HCT116 (cell line): Measurements from ENCODE around the gene ADGRV1. TPM values are rescaled to one million over a fixed set of nuclear protein-coding genes. Genes with fewer than 3 reads are reported as not detected.

ENCODE experiments used
- ATAC-seq: fragments of 200-7000 bp; cut with Tn5 transposase; 2 replicates; pipeline ENCODE4 v1.9.1; 2020; ENCODE audit warnings: mild to moderate bottlenecking, moderate library complexity
- BruUV-seq: library from RNA; stranded (reverse); fragments of 400-500 nt; replicated peaks from 2 replicates; lab custom pipeline; 2021; lab: Mats Ljungman, UMichigan
- CTCF ChIA-PET: fragments of 300-600 bp; sonication (Branson Sonifier 250); formaldehyde crosslinking; loops from one replicate; lab custom pipeline; 2021; ENCODE audit warnings: antibody characterized with exemption; lab: Charles Lee
- POLR2A ChIA-PET: fragments of 300-600, 350-600 bp; sonication (Branson Sonifier 250); formaldehyde crosslinking; loops from one replicate; lab custom pipeline; 2021; ENCODE audit warnings: antibody characterized with exemption; lab: Charles Lee
- RAD21 ChIA-PET, 2 experiments: fragments of 300-600 bp; sonication (Branson Sonifier 250); formaldehyde crosslinking; loops; one replicate each; lab custom pipeline; 2023; ENCODE audit warnings: low total read pairs in 2 of 2; ENCODE audit not compliant: uncharacterized antibody in 2 of 2, unreplicated experiment in 2 of 2, low non-redundant PET in 1 of 2; lab: Charles Lee
- DNase-seq: peaks from one replicate; pipeline ENCODE4 v3.0.0-alpha.2; 2010; ENCODE audit warnings: low read depth, low spot score
- H2AFZ ChIP-seq: fragments of 200-600 bp; shearing (Covaris generic), sonication (generic); 2 replicates; pipeline ENCODE4 v1.6.1; 2017; ENCODE audit warnings: low read depth, mixed run types, mixed read lengths, antibody characterized with exemption, low read length; ENCODE audit not compliant: poor library complexity, severe bottlenecking
- H3K27ac ChIP-seq: 2 replicates; pipeline ENCODE4 v1.5.1; 2012; ENCODE audit warnings: low read depth, low read length
- H3K27me3 ChIP-seq: fragments of 200-600 bp; sonication (generic); 2 replicates; pipeline ENCODE4 v1.6.1; 2016; ENCODE audit warnings: mixed run types, low read length, mixed read lengths; ENCODE audit not compliant: insufficient read depth
- H3K36me3 ChIP-seq, 2 experiments: fragments of 200-500 bp in 1 of 2; fragments of 200-600 bp in 1 of 2; sonication (Bioruptor generic) in 1 of 2; sonication (generic) in 1 of 2; 2 replicates each; pipeline versions ENCODE4 v1.5.1 to v1.6.1; 2014 to 2016; ENCODE audit warnings: low read length in 2 of 2, inconsistent platforms in 1 of 2, mixed read lengths in 1 of 2, mixed run types in 1 of 2; ENCODE audit not compliant: insufficient read depth in 2 of 2, control insufficient read depth in 1 of 2
- H3K4me1 ChIP-seq, 2 experiments: fragments of 200-600 bp in 1 of 2; sonication (generic) in 1 of 2; 2 replicates each; pipeline versions ENCODE4 v1.5.1 to v1.6.1; 2012 to 2017; ENCODE audit warnings: low read length in 2 of 2, inconsistent platforms in 1 of 2, mild to moderate bottlenecking in 1 of 2, mixed read lengths in 1 of 2, mixed run types in 1 of 2, moderate library complexity in 1 of 2; ENCODE audit not compliant: insufficient read depth in 2 of 2, control insufficient read depth in 1 of 2
- H3K4me2 ChIP-seq: fragments of 200-600 bp; sonication (generic); 2 replicates; pipeline ENCODE4 v1.6.1; 2017; ENCODE audit warnings: mixed run types, low read length, mixed read lengths
- H3K4me3 ChIP-seq, 2 experiments: fragments of 200-600 bp in 1 of 2; sonication (generic) in 1 of 2; replicated peaks in 1 of 2; 2 replicates each; pipeline ENCODE4 v1.5.1; 2011 to 2016; ENCODE audit warnings: low read length in 2 of 2, control low read depth in 1 of 2, low read depth in 1 of 2, mild to moderate bottlenecking in 1 of 2, mixed read lengths in 1 of 2, mixed run types in 1 of 2
- H3K79me2 ChIP-seq: fragments of 200-600 bp; sonication (generic); 2 replicates; pipeline ENCODE4 v1.6.1; 2017; ENCODE audit warnings: mild to moderate bottlenecking, mixed run types, low read length, moderate library complexity, mixed read lengths; ENCODE audit not compliant: insufficient read depth
- H3K9ac ChIP-seq: fragments of 200-600 bp; sonication (generic); 2 replicates; pipeline ENCODE4 v1.6.1; 2016; ENCODE audit warnings: low read length, mixed read lengths
- H3K9me2 ChIP-seq: fragments of 200-600 bp; sonication (generic), shearing (Covaris generic); 2 replicates; pipeline ENCODE4 v1.6.1; 2017; ENCODE audit warnings: mixed run types, mild to moderate bottlenecking, moderate library complexity; ENCODE audit not compliant: insufficient read depth
- H3K9me3 ChIP-seq, 2 experiments: fragments of 200-500 bp in 1 of 2; fragments of 200-600 bp in 1 of 2; sonication (Bioruptor generic) in 1 of 2; sonication (generic) in 1 of 2; 2 replicates each; pipeline ENCODE4 v1.6.1; 2014 to 2017; ENCODE audit warnings: low read length in 2 of 2, mixed read lengths in 2 of 2, inconsistent platforms in 1 of 2, low read depth in 1 of 2, mild to moderate bottlenecking in 1 of 2, mixed run types in 1 of 2, moderate library complexity in 1 of 2; ENCODE audit not compliant: control insufficient read depth in 1 of 2, insufficient read depth in 1 of 2
- H4K20me1 ChIP-seq: fragments of 200-600 bp; sonication (generic), shearing (Covaris generic); 2 replicates; pipeline ENCODE4 v1.6.1; 2017; ENCODE audit warnings: mixed run types, mild to moderate bottlenecking, moderate library complexity; ENCODE audit not compliant: insufficient read depth
- ATF3 ChIP-seq: IDR thresholded peaks from 2 replicates; pipeline ENCODE4 v1.6.1; 2012
- CEBPB ChIP-seq: IDR thresholded peaks from 2 replicates; pipeline ENCODE4 v1.6.1; 2012; ENCODE audit warnings: low read depth
- CTCF ChIP-seq, 3 experiments: fragments of 200-600 bp in 1 of 3; sonication (generic) in 1 of 3; IDR thresholded peaks in 2 of 3; conservative IDR thresholded peaks in 1 of 3; 2 replicates each; pipeline ENCODE4 v1.5.1; 2012 to 2017; ENCODE audit warnings: low read depth in 2 of 3, low read length in 2 of 3, antibody characterized with exemption in 1 of 3, borderline replicate concordance in 1 of 3, control low read depth in 1 of 3, mild to moderate bottlenecking in 1 of 3, mixed read lengths in 1 of 3, mixed run types in 1 of 3, moderate library complexity in 1 of 3; ENCODE audit not compliant: insufficient read depth in 1 of 3
- EGR1 ChIP-seq: IDR thresholded peaks from 2 replicates; pipeline ENCODE4 v1.6.1; 2012; ENCODE audit warnings: low read depth
- ELF1 ChIP-seq: IDR thresholded peaks from 2 replicates; pipeline ENCODE4 v1.6.1; 2012; ENCODE audit warnings: low read depth, borderline replicate concordance
- EZH2 ChIP-seq: fragments of 200-600 bp; sonication (generic); IDR thresholded peaks from 2 replicates; pipeline ENCODE4 v1.6.1; 2017; ENCODE audit warnings: antibody characterized with exemption, mixed run types
- FOSL1 ChIP-seq: IDR thresholded peaks from 2 replicates; pipeline ENCODE4 v1.6.1; 2012; ENCODE audit warnings: low read depth
- JUND ChIP-seq: IDR thresholded peaks from 2 replicates; pipeline ENCODE4 v1.6.1; 2012
- POLR2A ChIP-seq: IDR thresholded peaks from 2 replicates; pipeline ENCODE4 v1.7.0; 2011; ENCODE audit warnings: borderline replicate concordance; ENCODE audit not compliant: insufficient read depth, insufficient read length; ENCODE audit errors: extremely low read depth
- POLR2AphosphoS5 ChIP-seq: IDR thresholded peaks from 2 replicates; pipeline ENCODE4 v1.6.1; 2011; ENCODE audit warnings: mild to moderate bottlenecking, low read depth, low read length, moderate library complexity
- RAD21 ChIP-seq: IDR thresholded peaks from 2 replicates; pipeline ENCODE4 v1.6.1; 2012; ENCODE audit warnings: low read depth, mild to moderate bottlenecking
- REST ChIP-seq: IDR thresholded peaks from 2 replicates; pipeline ENCODE4 v1.6.1; 2012; ENCODE audit warnings: low read depth
- SIN3A ChIP-seq: IDR thresholded peaks from 2 replicates; pipeline ENCODE4 v1.6.1; 2012; ENCODE audit warnings: low read depth
- SP1 ChIP-seq: IDR thresholded peaks from 2 replicates; pipeline ENCODE4 v1.6.1; 2012; ENCODE audit warnings: low read depth
- SRF ChIP-seq: IDR thresholded peaks from 2 replicates; pipeline ENCODE4 v1.6.1; 2012; ENCODE audit warnings: low read depth
- TCF7L2 ChIP-seq: IDR thresholded peaks from 2 replicates; pipeline ENCODE4 v1.7.0; 2011; ENCODE audit warnings: borderline replicate concordance, inconsistent platforms; ENCODE audit not compliant: insufficient read depth, insufficient read length; ENCODE audit errors: extremely low read depth
- YY1 ChIP-seq: IDR thresholded peaks from 2 replicates; pipeline ENCODE4 v1.6.1; 2011; ENCODE audit warnings: low read length, low read depth, moderate library complexity, mild to moderate bottlenecking; ENCODE audit not compliant: insufficient replicate concordance; ENCODE audit errors: extremely low read depth
- ZBTB33 ChIP-seq: IDR thresholded peaks from 2 replicates; pipeline ENCODE4 v1.6.1; 2011; ENCODE audit warnings: mild to moderate bottlenecking, low read length, moderate library complexity; ENCODE audit not compliant: insufficient replicate concordance; ENCODE audit errors: extremely low read depth
- ZFX ChIP-seq: fragments of 450-650 bp; IDR thresholded peaks from 2 replicates; pipeline ENCODE4 v1.6.1; 2017
- ZNF274 ChIP-seq: fragments of 200-500 bp; sonication (Bioruptor generic); IDR thresholded peaks from 2 replicates; pipeline ENCODE4 v1.6.1; 2014; ENCODE audit warnings: mild to moderate bottlenecking, low read depth, low read length, inconsistent platforms
- intact Hi-C: fragments of 100-400 bp; cut with micrococcal nuclease; formaldehyde crosslinking; loops from 2 replicates; pipeline ENCODE4 v1.10.0; 2022
- total RNA-seq: library from RNA; stranded (reverse); gene quantifications from one replicate; pipeline ENCODE4 v1.2.1, GENCODE V29; 2021; ENCODE audit not compliant: unreplicated experiment

ADGRV1 gene
- total RNA-seq, 1 experiment from 2014 or later: 6.0 TPM

- Histone ChIP-seq H3K4me2 (no peak overlapping the region), H4K20me1 (no peaks in the 10 kb centered on the region), H3K27me3 (no peaks in the 10 kb centered on the region), H2AFZ (no peak overlapping the region), H3K4me3 (no peak overlapping the region), H3K9me3 (no peaks in the 10 kb centered on the region), H3K79me2 (peaks cover 5% of the 10 kb centered on the region; the same call in 1 of the 2 replicates), H3K4me1 (peaks cover 3 to 7% of the 10 kb centered on the region in 2 experiments; a peak in 3 of 4 replicates), H3K9me2 (no peaks in the 10 kb centered on the region)
- intact Hi-C loops: no loop called here
- no TSS peak for BruUV-seq
- ChIA-PET CTCF (interaction anchor here (1.0 kb wide), 1 partner anchor 94 kb away, joined by 3 read pairs; no protein-coding TSS in a partner anchor), RAD21 (no interaction called here), POLR2A (no interaction called here)
- DNase-seq (no peak), ATAC-seq (no peak)
- no peak for TF ChIP-seq SRF
- no peak for TF ChIP-seq POLR2AphosphoS5
- no peak for TF ChIP-seq EZH2
- no peak for TF ChIP-seq ZBTB33
- TF ChIP-seq ELF1: no peak
- no peak for TF ChIP-seq TCF7L2
- no peak for TF ChIP-seq REST
- TF ChIP-seq SP1: no peak
- TF ChIP-seq SIN3A: no peak
- no peak for TF ChIP-seq POLR2A
- TF ChIP-seq RAD21: no peak
- no peak for TF ChIP-seq CEBPB
- no peak for TF ChIP-seq CTCF (IDR thresholded peaks at IDR 0.05 in 2 of 3, conservative IDR thresholded peaks at IDR 0.05 in 1 of 3; ENCODE audit: borderline replicate concordance in 1 of 3, insufficient read depth in 1 of 3, low read depth in 2 of 3, low read length in 2 of 3)
- no peak for TF ChIP-seq FOSL1
- no peak for TF ChIP-seq EGR1
- no peak for TF ChIP-seq ZNF274
- no peak for TF ChIP-seq YY1
- TF ChIP-seq JUND: no peak
- TF ChIP-seq ATF3: no peak
- TF ChIP-seq ZFX: no peak
- TF ChIP-seq, all 23 proteins: peak for 0
- H3K9ac ChIP-seq: no peak overlapping the region
- H3K36me3 ChIP-seq: no peaks in the 10 kb centered on the region
- H3K27ac ChIP-seq: no peak overlapping the region
Observed at GRCh38 chr5:90533794-90534193, 24.8 kb upstream of the ADGRV1 start.
